HG02970 (cell line): ENCODE measurements around the gene SLITRK4.

ENCODE experiments used
- ATAC-seq: cut with Tn5 transposase; IDR thresholded peaks from one replicate; pipeline ENCODE4 v1.9.1; 2021; ENCODE audit warnings: mild to moderate bottlenecking, moderate library complexity, moderate number of reproducible peaks; ENCODE audit not compliant: unreplicated experiment, low FRiP score

Gene SLITRK4, protein sequence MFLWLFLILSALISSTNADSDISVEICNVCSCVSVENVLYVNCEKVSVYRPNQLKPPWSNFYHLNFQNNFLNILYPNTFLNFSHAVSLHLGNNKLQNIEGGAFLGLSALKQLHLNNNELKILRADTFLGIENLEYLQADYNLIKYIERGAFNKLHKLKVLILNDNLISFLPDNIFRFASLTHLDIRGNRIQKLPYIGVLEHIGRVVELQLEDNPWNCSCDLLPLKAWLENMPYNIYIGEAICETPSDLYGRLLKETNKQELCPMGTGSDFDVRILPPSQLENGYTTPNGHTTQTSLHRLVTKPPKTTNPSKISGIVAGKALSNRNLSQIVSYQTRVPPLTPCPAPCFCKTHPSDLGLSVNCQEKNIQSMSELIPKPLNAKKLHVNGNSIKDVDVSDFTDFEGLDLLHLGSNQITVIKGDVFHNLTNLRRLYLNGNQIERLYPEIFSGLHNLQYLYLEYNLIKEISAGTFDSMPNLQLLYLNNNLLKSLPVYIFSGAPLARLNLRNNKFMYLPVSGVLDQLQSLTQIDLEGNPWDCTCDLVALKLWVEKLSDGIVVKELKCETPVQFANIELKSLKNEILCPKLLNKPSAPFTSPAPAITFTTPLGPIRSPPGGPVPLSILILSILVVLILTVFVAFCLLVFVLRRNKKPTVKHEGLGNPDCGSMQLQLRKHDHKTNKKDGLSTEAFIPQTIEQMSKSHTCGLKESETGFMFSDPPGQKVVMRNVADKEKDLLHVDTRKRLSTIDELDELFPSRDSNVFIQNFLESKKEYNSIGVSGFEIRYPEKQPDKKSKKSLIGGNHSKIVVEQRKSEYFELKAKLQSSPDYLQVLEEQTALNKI

DNA sequence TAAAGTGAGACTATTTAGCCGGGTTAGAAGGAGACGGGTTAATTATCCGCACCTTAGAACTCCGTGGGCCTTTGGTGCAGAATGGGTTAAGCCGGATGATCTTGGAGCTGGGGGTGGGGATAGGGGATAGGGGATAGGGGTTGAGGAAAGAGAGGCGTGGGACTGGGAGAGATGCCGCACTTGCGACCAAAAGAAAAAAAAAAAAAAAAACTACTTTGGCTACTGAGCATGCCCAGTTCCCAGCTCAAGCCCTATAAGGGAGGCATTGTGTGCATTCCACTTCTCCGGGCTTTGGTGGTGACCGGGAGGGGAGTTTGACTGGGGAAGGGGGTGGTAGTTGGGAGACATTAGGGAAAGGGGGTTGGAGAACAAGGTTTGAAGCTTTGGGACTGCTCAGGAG, at the start of gene SLITRK4:
Gene SLITRK4, minus strand, starts transcription at position 187 of the 400 bp plus-strand sequence. CDS start 4,993 bp downstream, outside the sequence.
- no peak for ATAC-seq

DNA sequence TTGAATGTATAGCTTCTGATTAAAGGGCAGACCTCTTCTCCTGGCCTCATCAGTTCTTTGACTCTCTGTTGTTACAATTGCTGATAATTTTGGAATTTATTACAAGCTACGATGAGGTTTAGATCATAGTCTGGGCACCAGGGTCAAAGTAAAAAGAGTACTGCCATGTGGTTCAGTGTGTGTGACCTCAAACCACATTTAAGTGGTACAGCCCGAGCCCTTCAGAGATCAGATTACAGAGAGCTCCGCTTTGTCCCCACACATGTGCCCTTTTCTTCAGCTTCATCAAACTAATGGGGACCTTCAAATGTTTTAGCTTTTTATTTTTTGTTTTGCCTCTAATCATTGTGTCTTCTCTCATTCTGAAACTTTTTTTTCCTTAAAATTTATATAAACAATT, 47.6 kb upstream of the SLITRK4 start:
- no peak for ATAC-seq

DNA sequence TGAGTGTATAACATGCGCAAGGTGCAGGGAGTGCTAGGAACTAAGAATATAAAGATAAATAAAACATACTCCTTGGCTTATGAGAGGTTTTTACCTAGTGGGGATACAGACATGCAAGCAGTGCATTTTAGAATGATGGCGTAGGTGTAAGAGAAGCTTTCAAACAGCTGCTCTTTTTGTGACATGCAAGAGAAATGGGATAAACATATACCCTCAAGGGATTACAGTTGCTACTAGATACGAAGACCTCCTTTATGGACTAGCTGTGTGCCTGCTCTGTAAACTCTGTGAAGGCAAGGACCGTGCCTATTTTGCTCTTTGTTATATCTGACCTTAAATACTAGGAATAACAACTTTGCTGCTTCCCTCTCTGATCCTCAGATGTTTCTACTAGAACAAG, 39.0 kb upstream of the SLITRK4 start:
- no peak for ATAC-seq

DNA sequence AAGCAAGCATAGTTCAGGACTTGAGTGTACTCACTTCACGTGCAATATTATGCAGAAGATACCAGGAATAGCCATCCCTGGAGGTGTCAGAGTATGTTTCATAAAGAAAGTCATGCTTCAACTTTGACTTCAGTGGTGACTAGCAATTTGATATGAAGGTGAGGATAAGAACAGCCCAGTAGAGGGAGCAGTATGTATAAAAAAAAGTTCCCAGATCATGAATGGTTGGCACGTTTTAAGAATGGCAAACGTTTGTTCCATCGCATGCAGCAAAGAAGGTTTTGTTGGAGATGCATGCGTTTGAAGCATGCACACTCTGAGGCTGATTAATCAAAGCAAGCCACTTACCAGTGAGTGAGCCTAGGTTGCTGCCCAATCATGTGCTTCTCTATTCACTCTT, 33.5 kb upstream of the SLITRK4 start:
- ATAC-seq: no peak

DNA sequence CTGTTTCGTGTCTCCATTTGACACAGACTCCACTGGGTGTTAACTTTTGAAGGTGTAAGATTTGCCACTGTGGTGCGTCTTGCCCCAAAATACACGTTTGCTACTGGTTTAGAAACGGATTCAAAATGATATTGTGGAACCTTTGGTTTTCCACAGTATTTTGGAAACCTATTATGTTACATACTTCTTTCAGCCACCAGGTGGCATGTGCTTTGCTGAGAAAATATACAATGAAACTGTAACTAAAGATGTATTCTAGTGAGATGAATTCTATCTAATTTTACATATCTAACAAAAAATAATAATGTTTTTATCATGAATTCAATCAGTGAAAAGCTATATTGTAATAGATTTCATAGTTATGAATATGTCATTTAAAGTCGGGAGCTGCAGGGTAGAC, 28.4 kb upstream of the SLITRK4 start:
- ATAC-seq: no peak

- no peak for ATAC-seq
Measured at GRCh38 chrX:143663755-143664154, 27.9 kb upstream of the SLITRK4 start.

DNA sequence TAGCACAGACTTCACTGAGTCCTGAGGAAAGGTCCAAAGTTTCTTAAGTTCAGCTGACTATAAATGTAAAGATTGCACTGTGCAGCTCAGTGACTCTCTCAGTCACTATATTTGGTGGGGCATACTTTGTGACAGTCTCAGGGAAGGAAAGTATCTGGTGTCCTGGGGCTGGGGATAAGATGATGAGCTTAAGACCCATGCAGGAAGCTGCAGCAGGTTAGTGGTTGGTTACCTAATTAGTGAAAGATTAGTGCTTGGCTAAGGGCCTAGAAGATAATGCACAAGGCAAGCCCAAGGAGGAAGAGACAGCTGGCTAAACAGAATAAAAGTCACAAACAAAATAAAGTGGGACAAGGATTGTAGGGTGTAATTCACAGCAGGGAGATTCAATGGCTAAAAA, 25.4 kb upstream of the SLITRK4 start:
- no peak for ATAC-seq

DNA sequence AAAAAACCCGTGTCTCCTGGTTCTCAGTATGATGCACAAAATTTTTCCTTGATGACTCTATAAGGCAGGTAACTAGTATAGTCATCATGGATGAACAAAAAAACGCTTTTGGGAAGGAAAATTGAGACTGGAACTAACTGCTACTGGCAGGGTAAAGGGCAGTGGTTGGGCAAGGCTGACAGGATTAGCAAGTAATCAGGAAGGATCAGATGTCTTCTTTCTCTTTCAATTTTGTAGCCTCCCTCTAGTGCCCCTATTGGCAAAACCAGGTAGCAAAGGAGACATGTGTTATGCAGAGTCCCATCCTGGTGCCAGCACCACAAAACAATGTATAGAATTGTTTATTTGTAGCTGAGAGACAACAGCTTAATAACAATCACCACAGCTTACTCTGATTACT, 12.8 kb upstream of the SLITRK4 start:
- no peak for ATAC-seq

- no peak for ATAC-seq
Measured at GRCh38 chrX:143642426-143642825, 6.5 kb upstream of the SLITRK4 start.

DNA sequence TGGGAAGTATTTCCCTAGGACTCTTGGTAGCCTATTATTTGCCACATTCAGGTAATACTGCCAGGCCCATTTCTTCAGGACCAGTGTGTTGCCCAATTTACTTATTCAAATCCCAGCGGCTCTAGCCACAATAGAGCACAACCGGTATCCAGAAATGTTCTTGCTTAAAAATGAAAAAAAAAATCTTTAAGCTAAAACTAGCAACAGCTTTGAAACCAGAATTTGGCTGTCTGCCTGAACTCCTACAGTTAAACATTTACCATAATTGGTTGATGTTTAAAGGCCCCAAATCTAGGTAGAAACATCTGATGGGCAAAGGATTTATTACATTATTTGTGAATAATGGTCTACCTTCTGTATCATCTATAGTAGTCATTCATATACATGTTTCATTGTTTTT, 930 bp upstream of the SLITRK4 start:
- ATAC-seq: no peak

GRCh38 chrX:143634663-143635455, 1.0 kb downstream of the SLITRK4 start:
- ATAC-seq: no peak

DNA sequence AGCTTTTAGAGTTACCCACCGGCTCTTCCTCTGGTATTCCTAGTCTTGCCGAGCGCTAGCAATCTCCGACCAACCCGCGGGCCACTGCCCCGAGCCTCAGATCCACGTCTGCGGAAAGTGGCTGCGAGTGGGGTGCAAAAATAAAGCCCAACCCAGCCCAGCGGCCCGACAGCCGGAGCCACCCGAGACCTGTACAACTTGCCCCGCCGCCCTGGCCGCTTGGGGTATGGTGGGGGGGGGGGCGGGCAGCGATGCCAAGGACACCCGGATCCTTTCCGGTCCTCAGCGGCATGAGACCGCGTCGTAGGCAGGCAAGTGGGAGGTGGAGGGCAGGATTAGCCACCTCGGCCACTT, 1.6 kb downstream of the SLITRK4 start:
- no peak for ATAC-seq

GRCh38 chrX:143633461-143634308, 2.2 kb downstream of the SLITRK4 start:
- ATAC-seq: no peak

GRCh38 chrX:143632625-143633410, 3.1 kb downstream of the SLITRK4 start:
- no peak for ATAC-seq

GRCh38 chrX:143623657-143624056, 12.2 kb downstream of the SLITRK4 start:
- no peak for ATAC-seq

DNA sequence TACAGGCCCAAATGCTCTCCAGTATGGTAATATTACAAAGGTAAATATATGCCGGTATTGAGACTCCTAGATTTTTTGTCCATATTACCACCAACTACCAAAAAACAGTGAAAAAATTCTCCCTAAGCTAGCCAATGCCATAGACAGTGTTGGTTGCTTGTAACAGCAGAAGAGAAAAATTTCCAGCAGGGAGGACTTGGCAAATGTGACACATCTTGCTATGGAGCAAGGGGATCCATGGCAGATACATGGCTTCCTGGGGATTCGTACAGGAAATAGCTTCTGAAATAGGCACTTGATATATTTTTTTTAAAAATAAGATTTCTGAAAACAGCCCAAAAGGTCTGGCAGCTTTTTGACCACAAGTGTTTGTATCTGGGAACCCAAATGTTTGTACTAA, 14.6 kb downstream of the SLITRK4 start:
- ATAC-seq: no peak

- no peak for ATAC-seq
Measured at GRCh38 chrX:143615851-143616250, 20.1 kb downstream of the SLITRK4 start.

GRCh38 chrX:143601809-143602208, 34.1 kb downstream of the SLITRK4 start:
- no peak for ATAC-seq

- no peak for ATAC-seq
Measured at GRCh38 chrX:143581240-143581639, 54.7 kb downstream of the SLITRK4 start.
